NT2/D1 (cell line): ENCODE data around the gene GPR146.

ENCODE experiments used
- SUZ12 ChIP-seq: IDR thresholded peaks from 2 replicates; pipeline ENCODE4 v1.6.1; 2011; ENCODE audit not compliant: insufficient read length, insufficient read depth; ENCODE audit errors: extremely low read depth
- YY1 ChIP-seq: IDR thresholded peaks from 2 replicates; pipeline ENCODE4 v1.6.1; 2011; ENCODE audit not compliant: insufficient read length, insufficient read depth
- ZNF274 ChIP-seq: IDR thresholded peaks from 2 replicates; pipeline ENCODE4 v1.6.1; 2011; ENCODE audit warnings: mild to moderate bottlenecking, low read depth, low read length

GRCh38 chr7:1074593-1075431 is 30.5 kb downstream of the GPR146 start:
- no peak for TF ChIP-seq SUZ12
- TF ChIP-seq YY1 = no peak
- no peak for TF ChIP-seq ZNF274
